Thyroid gland (tissue), 4 donors: ENCODE measurements around the gene IYD.

Source experiments
- POLR2A ChIP-seq, 2 donors: fragments of 450-650 bp; IDR thresholded peaks; one replicate each; pipeline ENCODE4 v1.6.1; 2017; ENCODE audit warnings: antibody characterized with exemption in 2 of 2, mild to moderate bottlenecking in 2 of 2, moderate library complexity in 1 of 2
- TF ChIP-seq, protein P1 (sequence below), 6 experiments: fragments of 200-600 bp in 3 of 6; fragments of 450-650 bp in 3 of 6; sonication (generic) in 3 of 6; IDR thresholded peaks; one replicate each; pipeline ENCODE4 v1.5.1; 2016 to 2019; ENCODE audit warnings: antibody characterized with exemption in 6 of 6, mild to moderate bottlenecking in 2 of 6, inconsistent platforms in 1 of 6, moderate library complexity in 1 of 6

- no peak for TF ChIP-seq POLR2A (IDR thresholded peaks at IDR 0.05)
- TF ChIP-seq, protein P1, sequence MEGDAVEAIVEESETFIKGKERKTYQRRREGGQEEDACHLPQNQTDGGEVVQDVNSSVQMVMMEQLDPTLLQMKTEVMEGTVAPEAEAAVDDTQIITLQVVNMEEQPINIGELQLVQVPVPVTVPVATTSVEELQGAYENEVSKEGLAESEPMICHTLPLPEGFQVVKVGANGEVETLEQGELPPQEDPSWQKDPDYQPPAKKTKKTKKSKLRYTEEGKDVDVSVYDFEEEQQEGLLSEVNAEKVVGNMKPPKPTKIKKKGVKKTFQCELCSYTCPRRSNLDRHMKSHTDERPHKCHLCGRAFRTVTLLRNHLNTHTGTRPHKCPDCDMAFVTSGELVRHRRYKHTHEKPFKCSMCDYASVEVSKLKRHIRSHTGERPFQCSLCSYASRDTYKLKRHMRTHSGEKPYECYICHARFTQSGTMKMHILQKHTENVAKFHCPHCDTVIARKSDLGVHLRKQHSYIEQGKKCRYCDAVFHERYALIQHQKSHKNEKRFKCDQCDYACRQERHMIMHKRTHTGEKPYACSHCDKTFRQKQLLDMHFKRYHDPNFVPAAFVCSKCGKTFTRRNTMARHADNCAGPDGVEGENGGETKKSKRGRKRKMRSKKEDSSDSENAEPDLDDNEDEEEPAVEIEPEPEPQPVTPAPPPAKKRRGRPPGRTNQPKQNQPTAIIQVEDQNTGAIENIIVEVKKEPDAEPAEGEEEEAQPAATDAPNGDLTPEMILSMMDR (IDR thresholded peaks at IDR 0.05), result no peak
Measured at GRCh38 chr6:150451807-150452427, 83.1 kb downstream of the IYD start.
